IMR-90 (cell line): ENCODE data around the gene ZNF41. TPM values are rescaled to one million over a fixed set of nuclear protein-coding genes. Genes with fewer than 3 reads are reported as not detected.

Experiments
- ATAC-seq: fragments of 200-7000 bp; cut with Tn5 transposase; 2 replicates; pipeline ENCODE4 v1.9.1; 2020; ENCODE audit warnings: low read depth, mild to moderate bottlenecking, moderate library complexity
- BruUV-seq: library from RNA; stranded (reverse); fragments of 400-500 nt; replicated peaks from 2 replicates; lab custom pipeline; 2021; lab: Mats Ljungman, UMichigan
- CTCF ChIA-PET: fragments of 300-600 bp; formaldehyde crosslinking; extraction: SDS; loops from one replicate; lab custom pipeline; 2021; ENCODE audit warnings: antibody characterized with exemption; lab: Yijun Ruan, JAX
- POLR2A ChIA-PET: fragments of 300-600 bp; sonication (Branson Sonifier 250); formaldehyde crosslinking; loops from one replicate; lab custom pipeline; 2022; ENCODE audit warnings: antibody characterized with exemption; ENCODE audit not compliant: unreplicated experiment; lab: Charles Lee
- DNase-seq: peaks from one replicate; pipeline ENCODE4 v3.0.0; 2013
- H2AFZ ChIP-seq: replicated peaks from 2 replicates; pipeline ENCODE3; 2013; ENCODE audit warnings: low read length, mild to moderate bottlenecking; ENCODE audit not compliant: poor library complexity
- H2AK5ac ChIP-seq: 2 replicates; pipeline ENCODE4 v1.6.1; 2013; ENCODE audit warnings: low read depth, low read length, inconsistent platforms
- H2AK9ac ChIP-seq: replicated peaks from 2 replicates; pipeline ENCODE3; 2013; ENCODE audit warnings: mild to moderate bottlenecking, low read depth, low read length, moderate library complexity; ENCODE audit not compliant: poor library complexity
- H2BK120ac ChIP-seq: 2 replicates; pipeline ENCODE4 v1.6.1; 2013; ENCODE audit warnings: low read depth, low read length, inconsistent platforms
- H2BK15ac ChIP-seq: 3 replicates; pipeline ENCODE4 v1.6.1; 2013; ENCODE audit warnings: low read depth, low read length, inconsistent platforms
- H2BK20ac ChIP-seq: 2 replicates; pipeline ENCODE4 v1.6.1; 2013; ENCODE audit warnings: low read depth, mild to moderate bottlenecking, inconsistent platforms, low read length, moderate library complexity
- H2BK5ac ChIP-seq: 2 replicates; pipeline ENCODE4 v1.6.1; 2013; ENCODE audit warnings: mild to moderate bottlenecking, low read depth, low read length, inconsistent platforms; ENCODE audit not compliant: poor library complexity, severe bottlenecking
- H3K14ac ChIP-seq: replicated peaks from 2 replicates; pipeline ENCODE4 v1.6.1; 2013; ENCODE audit warnings: low read depth, low read length, inconsistent platforms
- H3K18ac ChIP-seq: 2 replicates; pipeline ENCODE4 v1.6.1; 2013; ENCODE audit warnings: low read depth, low read length, control low read depth
- H3K23ac ChIP-seq: 2 replicates; pipeline ENCODE4 v1.6.1; 2013; ENCODE audit warnings: low read depth, low read length, inconsistent platforms
- H3K27ac ChIP-seq: 2 replicates; pipeline ENCODE4 v1.5.1; 2013; ENCODE audit warnings: mild to moderate bottlenecking, control low read depth, low read length; ENCODE audit not compliant: insufficient read depth
- H3K27me3 ChIP-seq: 2 replicates; pipeline ENCODE4 v1.6.1; 2013; ENCODE audit warnings: low read length; ENCODE audit not compliant: control insufficient read depth, insufficient read depth
- H3K36me3 ChIP-seq: 2 replicates; pipeline ENCODE4 v1.6.1; 2013; ENCODE audit warnings: low read length, mixed read lengths; ENCODE audit not compliant: control insufficient read depth, insufficient read depth
- H3K4ac ChIP-seq: 2 replicates; pipeline ENCODE4 v1.6.1; 2013; ENCODE audit warnings: low read depth, low read length, inconsistent platforms
- H3K4me1 ChIP-seq: 2 replicates; pipeline ENCODE4 v1.6.1; 2013; ENCODE audit warnings: low read length, mixed read lengths; ENCODE audit not compliant: control insufficient read depth, insufficient read depth
- H3K4me2 ChIP-seq: 2 replicates; pipeline ENCODE4 v1.6.1; 2013; ENCODE audit warnings: low read depth, mild to moderate bottlenecking, control low read depth, low read length, moderate library complexity
- H3K4me3 ChIP-seq: 2 replicates; pipeline ENCODE4 v1.5.1; 2013; ENCODE audit warnings: low read depth, mild to moderate bottlenecking, control low read depth, low read length, moderate library complexity; ENCODE audit not compliant: insufficient read depth
- H3K56ac ChIP-seq: 2 replicates; pipeline ENCODE4 v1.6.1; 2013; ENCODE audit warnings: low read length, inconsistent platforms; ENCODE audit not compliant: insufficient read depth; ENCODE audit errors: extremely low read depth
- H3K79me1 ChIP-seq, 2 experiments: 2 replicates each; pipeline ENCODE4 v1.6.1; 2013; ENCODE audit warnings: low read length in 2 of 2, inconsistent platforms in 1 of 2, low read depth in 1 of 2
- H3K9ac ChIP-seq: 2 replicates; pipeline ENCODE4 v1.6.1; 2013; ENCODE audit warnings: low read depth, low read length, control low read depth
- H3K9me1 ChIP-seq: 2 replicates; pipeline ENCODE4 v1.6.1; 2013; ENCODE audit warnings: low read length, inconsistent platforms; ENCODE audit not compliant: insufficient read depth
- H3K9me3 ChIP-seq: 2 replicates; pipeline ENCODE4 v1.6.1; 2013; ENCODE audit warnings: low read length; ENCODE audit not compliant: control insufficient read depth, insufficient read depth
- H4K20me1 ChIP-seq: 2 replicates; pipeline ENCODE4 v1.6.1; 2013; ENCODE audit warnings: low read length, inconsistent platforms; ENCODE audit not compliant: insufficient read depth
- H4K5ac ChIP-seq: 2 replicates; pipeline ENCODE4 v1.6.1; 2013; ENCODE audit warnings: mild to moderate bottlenecking, low read depth, low read length, control low read depth
- H4K8ac ChIP-seq, 2 experiments: 2 replicates each; pipeline ENCODE4 v1.6.1; 2013; ENCODE audit warnings: low read depth in 2 of 2, low read length in 2 of 2, control low read depth in 1 of 2, inconsistent platforms in 1 of 2
- H4K91ac ChIP-seq: 2 replicates; pipeline ENCODE4 v1.6.1; 2013; ENCODE audit warnings: low read depth, low read length, inconsistent platforms; ENCODE audit not compliant: insufficient read depth
- BHLHE40 ChIP-seq: fragments of 150-350 bp; IDR thresholded peaks from 2 replicates; pipeline ENCODE4 v1.6.1; 2016; ENCODE audit warnings: mild to moderate bottlenecking, low read depth, low read length
- CEBPB ChIP-seq: IDR thresholded peaks from 2 replicates; pipeline ENCODE4 v1.6.1; 2012; ENCODE audit warnings: low read depth, low read length, improper control_type of control experiment
- FOS ChIP-seq: fragments of 150-350 bp; IDR thresholded peaks from 2 replicates; pipeline ENCODE4 v1.6.1; 2016; ENCODE audit warnings: low read depth, low read length
- MAFK ChIP-seq: IDR thresholded peaks from 2 replicates; pipeline ENCODE4 v1.6.1; 2012; ENCODE audit warnings: low read depth, low read length, improper control_type of control experiment
- RCOR1 ChIP-seq: IDR thresholded peaks from 2 replicates; pipeline ENCODE4 v1.6.1; 2012; ENCODE audit warnings: mild to moderate bottlenecking, low read length, improper control_type of control experiment; ENCODE audit not compliant: insufficient replicate concordance
- USF2 ChIP-seq: fragments of 150-350 bp; IDR thresholded peaks from 2 replicates; pipeline ENCODE4 v1.6.1; 2017; ENCODE audit warnings: mild to moderate bottlenecking, antibody characterized with exemption, low read length, low read depth
- WGBS, 2 experiments: methylation state at CpG; one replicate each; pipeline versions ENCODE4 v1.1.5 to v1.1.7; 2013; ENCODE audit warnings: missing lambda C conversion rate in 2 of 2; ENCODE audit not compliant: insufficient read length in 1 of 2; ENCODE audit errors: extremely low coverage in 2 of 2; 5-methylcytosine and 5-hydroxymethylcytosine counted together
- dilution Hi-C: fragments of 300-500 bp; cut with HindIII; formaldehyde crosslinking; loops from one replicate; pipeline ENCODE4 v1.14.3; 2018; ENCODE audit warnings: low sequenced_read_pairs; ENCODE audit not compliant: unreplicated experiment
- in situ Hi-C: fragments of 300-500 bp; cut with MboI; formaldehyde crosslinking; loops from 3 replicates; pipeline ENCODE4 v1.14.3; 2019; ENCODE audit warnings: low sequenced_read_pairs, inconsistent platforms, mixed read lengths
- intact Hi-C: fragments of 100-400 bp; cut with micrococcal nuclease; formaldehyde crosslinking; loops from 2 replicates; pipeline ENCODE4 v1.10.0; 2022
- polyA plus RNA-seq, 3 experiments: library from polyadenylated mRNA; depleted of rRNA; stranded (reverse); fragments of >200 nt; gene quantifications; 2 replicates each; pipeline ENCODE4 v1.2.3, GENCODE V29; 2012; ENCODE audit warnings: low replicate concordance in 1 of 3
- total RNA-seq: library from RNA; depleted of rRNA; stranded (reverse); fragments of >200 nt; gene quantifications from 2 replicates; pipeline ENCODE4 v1.2.3, GENCODE V29; 2012

ZNF41 gene
- total and polyA plus RNA-seq, 2 of the 4 experiments (the other 2 are of a cell fraction) = 2.8 to 8.1 TPM

- Histone ChIP-seq H3K79me1 (no peaks in the 10 kb centered on the region), H3K9ac (no peak overlapping the region), H2BK15ac (no peak overlapping the region), H4K91ac (no peak overlapping the region), H3K9me1 (no peaks in the 10 kb centered on the region), H2BK120ac (no peak overlapping the region), H3K56ac (no peak overlapping the region), H2AK9ac (no peak overlapping the region), H3K4me3 (no peak overlapping the region), H3K18ac (no peak overlapping the region), H3K27ac (no peak overlapping the region), H4K8ac (no peak overlapping the region), H2AK5ac (no peak overlapping the region; the same call in 1 of the 2 replicates), H3K4me2 (no peak overlapping the region), H2AFZ (no peak overlapping the region), H4K5ac (no peak overlapping the region), H3K14ac (no peak overlapping the region), H3K36me3 (no peaks in the 10 kb centered on the region), H4K20me1 (no peaks in the 10 kb centered on the region), H3K9me3 (no peaks in the 10 kb centered on the region), H3K23ac (no peak overlapping the region), H2BK20ac (no peak overlapping the region), H3K27me3 (no peaks in the 10 kb centered on the region), H2BK5ac (no peak overlapping the region), H3K4me1 (peaks cover 1% of the 10 kb centered on the region; the same call in 1 of the 2 replicates), H3K4ac (no peak overlapping the region)
- intact Hi-C loops = no loop called here
- ATAC-seq (no peak), DNase-seq (peak; percentile 45)
- ChIA-PET POLR2A (no interaction called here), CTCF (no interaction called here)
- BruUV-seq = no TSS peak
- WGBS, 2 experiments = 93% methylated on average over 3 of the region's 8 CpGs; no CpG with 5 or more reads in 1 of the 2 experiments
- peak; percentile 49 for TF ChIP-seq FOS
- TF ChIP-seq MAFK = no peak
- no peak for TF ChIP-seq USF2
- TF ChIP-seq BHLHE40 = no peak
- no peak for TF ChIP-seq RCOR1
- peak; percentile 70 for TF ChIP-seq CEBPB
- dilution Hi-C loops = no loop called here
- in situ Hi-C loops = no loop called here
Observed at GRCh38 chrX:47515941-47516665, 33.1 kb upstream of the ZNF41 start.
